ENCODE measurements around the gene DNAJA1. TPM values are rescaled to one million over a fixed set of nuclear protein-coding genes. Genes with fewer than 3 reads are reported as not detected.
"Not testable (repeated sequence)": the region's sequence is repeated elsewhere in the genome, so short reads cannot be mapped to it uniquely, and the experiment has no call there.

The DNAJA1 gene
- total RNA-seq, 1 donor from 2014 or later = 197 TPM

- DNase-seq (ENCODE audit: extremely low read depth, low read depth, low spot score) = no peak
Observed at GRCh38 chr9:33080534-33080933, 55.5 kb downstream of the DNAJA1 start.

GRCh38 chr9:33081128-33081851 lies 56.2 kb downstream of the DNAJA1 start:
- DNase-seq (ENCODE audit: extremely low read depth, low read depth, low spot score) = peak; percentile 90

- no peak for DNase-seq (ENCODE audit: extremely low read depth, low read depth, low spot score)
Observed at GRCh38 chr9:33082128-33082527, 57.1 kb downstream of the DNAJA1 start.

GRCh38 chr9:33082538-33083326 lies 57.7 kb downstream of the DNAJA1 start:
- DNase-seq (ENCODE audit: extremely low read depth, low read depth, low spot score) = no peak

- not testable (repeated sequence) for DNase-seq (ENCODE audit: extremely low read depth, low read depth, low spot score)
Observed at GRCh38 chr9:33085672-33086071, 60.6 kb downstream of the DNAJA1 start.

Other genes starting within 250 kb of the DNAJA1 start
- not detected in 2 replicates for gene TMEM215, start 241.7 kb upstream of the DNAJA1 start, total RNA-seq
- gene APTX, start 23.6 kb upstream of the DNAJA1 start, total RNA-seq = 25.7 and 40.5 TPM in 2 replicates
- 12.3 and 16.0 TPM in 2 replicates for gene SMU1, start 51.4 kb downstream of the DNAJA1 start, total RNA-seq
- gene B4GALT1, start 142.1 kb downstream of the DNAJA1 start, total RNA-seq = 57.3 and 71.0 TPM in 2 replicates
- not detected in 2 replicates for gene SPINK4, start 214.9 kb downstream of the DNAJA1 start, total RNA-seq
- 46.4 and 53.4 TPM in 2 replicates for gene BAG1, start 239.4 kb downstream of the DNAJA1 start, total RNA-seq
- gene CHMP5, start 239.8 kb downstream of the DNAJA1 start, total RNA-seq = 56.5 and 64.9 TPM in 2 replicates